MCF 10A (cell line): ENCODE results near the gene PMPCA. TPM values are rescaled to one million over a fixed set of nuclear protein-coding genes. Genes with fewer than 3 reads are reported as not detected.

Source experiments
- BruUV-seq: library from RNA; stranded (reverse); fragments of 400-500 nt; replicated peaks from 2 replicates; lab custom pipeline; 2021; lab: Mats Ljungman, UMichigan
- CTCF ChIA-PET: fragments of 300-600 bp; sonication (Branson Sonifier 250); formaldehyde crosslinking; extraction: SDS; loops from one replicate; lab custom pipeline; 2021; ENCODE audit warnings: antibody characterized with exemption, inconsistent platforms; lab: Yijun Ruan, JAX
- POLR2A ChIA-PET: fragments of 300-600, 350-650 bp; sonication (Branson Sonifier 250); formaldehyde crosslinking; extraction: SDS; loops from one replicate; lab custom pipeline; 2020; ENCODE audit warnings: antibody characterized with exemption, inconsistent platforms; lab: Yijun Ruan, JAX
- DNase-seq: peaks from one replicate; pipeline ENCODE4 v3.0.0-alpha.2; 2018; ENCODE audit not compliant: unreplicated experiment
- H3K27ac Mint-ChIP-seq: one replicate; pipeline ENCODE4 v1.8.0; 2022; ENCODE audit warnings: mild to moderate bottlenecking, low read depth, mixed read lengths; ENCODE audit not compliant: unreplicated experiment
- H3K27me3 Mint-ChIP-seq: one replicate; pipeline ENCODE4 v1.8.0; 2022; ENCODE audit warnings: mixed read lengths; ENCODE audit not compliant: insufficient read depth, unreplicated experiment
- H3K36me3 Mint-ChIP-seq: one replicate; pipeline ENCODE4 v1.8.0; 2022; ENCODE audit warnings: mild to moderate bottlenecking, moderate library complexity, mixed read lengths; ENCODE audit not compliant: insufficient read depth, unreplicated experiment
- H3K4me1 Mint-ChIP-seq: one replicate; pipeline ENCODE4 v1.8.0; 2022; ENCODE audit warnings: mixed read lengths; ENCODE audit not compliant: insufficient read depth, unreplicated experiment
- H3K4me3 Mint-ChIP-seq: one replicate; pipeline ENCODE4 v1.8.0; 2022; ENCODE audit warnings: mild to moderate bottlenecking, moderate library complexity, mixed read lengths; ENCODE audit not compliant: unreplicated experiment
- H3K9me3 Mint-ChIP-seq: one replicate; pipeline ENCODE4 v1.8.0; 2022; ENCODE audit warnings: mixed read lengths; ENCODE audit not compliant: unreplicated experiment
- CTCF ChIP-seq: fragments of 200-600 bp; IDR thresholded peaks from one replicate; pipeline ENCODE4 v1.8.0; 2022; ENCODE audit warnings: antibody characterized with exemption, mild to moderate bottlenecking; ENCODE audit not compliant: unreplicated experiment
- intact Hi-C: fragments of 100-400 bp; cut with micrococcal nuclease; formaldehyde crosslinking; loops from 2 replicates; pipeline ENCODE4 v1.14.1; 2022
- total RNA-seq: library from RNA; stranded (reverse); gene quantifications from 2 replicates; pipeline ENCODE4 v1.2.3, GENCODE V29; 2022

The PMPCA gene
- total RNA-seq, 1 experiment from 2014 or later = 66.3 TPM

GRCh38 chr9:136441681-136442245 lies 31.3 kb downstream of the PMPCA start:
- H3K9me3 Mint-ChIP-seq = no peaks in the 10 kb centered on the region
- POLR2A ChIA-PET = interaction anchor here (0.6 kb wide), 1 partner anchor 198 kb away, joined by 3 read pairs; no protein-coding TSS in a partner anchor
- intact Hi-C loops = no loop called here
- no peak overlapping the region for H3K27ac Mint-ChIP-seq
- TF ChIP-seq CTCF = no peak
- H3K4me3 Mint-ChIP-seq = no peak overlapping the region
- no TSS peak for BruUV-seq
- no peaks in the 10 kb centered on the region for H3K27me3 Mint-ChIP-seq
- peaks cover 10% of the 10 kb centered on the region for H3K4me1 Mint-ChIP-seq
- DNase-seq = no peak
- CTCF ChIA-PET = interaction anchor here (0.6 to 0.8 kb wide), 3 partner anchors 28 to 732 kb away, joined by 3 read pairs; no protein-coding TSS in a partner anchor
- H3K36me3 Mint-ChIP-seq = peaks cover 62% of the 10 kb centered on the region

- Mint-ChIP-seq H3K4me3 (no peak overlapping the region), H3K27me3 (no peaks in the 10 kb centered on the region), H3K27ac (no peak overlapping the region), H3K36me3 (peaks cover 66% of the 10 kb centered on the region), H3K9me3 (no peaks in the 10 kb centered on the region), H3K4me1 (peaks cover 5% of the 10 kb centered on the region)
- intact Hi-C loops = no loop called here
- no peak for TF ChIP-seq CTCF
- DNase-seq = no peak
- POLR2A ChIA-PET = interaction anchor here (0.6 kb wide), 1 partner anchor 862 kb away, joined by 3 read pairs; no protein-coding TSS in a partner anchor
- CTCF ChIA-PET = interaction anchor here (0.6 to 0.8 kb wide), 3 partner anchors 29 to 587 kb away, joined by 3 to 5 read pairs (median 4); no protein-coding TSS in a partner anchor
- BruUV-seq = no TSS peak
Observed at GRCh38 chr9:136442265-136442664, 31.8 kb downstream of the PMPCA start.

DNA sequence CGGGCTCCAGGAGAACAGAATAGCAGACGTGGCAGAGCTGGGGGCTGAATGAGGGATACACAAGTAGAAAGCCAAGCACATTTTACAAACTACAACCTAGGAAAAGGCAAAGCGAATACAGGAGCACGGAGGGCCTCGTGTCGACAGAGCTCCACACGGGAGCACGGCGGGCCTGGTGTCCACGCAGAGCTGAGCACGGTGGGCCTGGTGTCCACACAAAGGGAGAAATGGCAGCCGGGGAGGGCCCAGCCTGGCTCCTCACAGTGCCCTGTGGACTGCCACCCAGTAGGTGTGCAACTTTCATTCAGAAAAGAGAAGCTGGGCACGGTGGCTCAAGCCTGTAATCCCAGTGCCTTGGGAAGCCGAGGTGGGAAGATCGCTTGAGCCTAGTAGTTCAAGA lies 32.6 kb downstream of the PMPCA start:
- intact Hi-C loops = no loop called here
- no peak for DNase-seq
- no peak overlapping the region for H3K27ac Mint-ChIP-seq
- H3K4me3 Mint-ChIP-seq = no peak overlapping the region
- H3K27me3 Mint-ChIP-seq = no peaks in the 10 kb centered on the region
- CTCF ChIA-PET = interaction anchor here (0.6 to 1.2 kb wide), 4 partner anchors 10 to 839 kb away, joined by 3 to 5 read pairs (median 3); no protein-coding TSS in a partner anchor
- H3K9me3 Mint-ChIP-seq = no peaks in the 10 kb centered on the region
- no peak for TF ChIP-seq CTCF
- BruUV-seq = no TSS peak
- H3K36me3 Mint-ChIP-seq = peaks cover 74% of the 10 kb centered on the region
- POLR2A ChIA-PET = no interaction called here
- H3K4me1 Mint-ChIP-seq = no peaks in the 10 kb centered on the region

GRCh38 chr9:136443687-136444086 lies 33.2 kb downstream of the PMPCA start:
- BruUV-seq = no TSS peak
- H3K36me3 Mint-ChIP-seq = peaks cover 79% of the 10 kb centered on the region
- no peaks in the 10 kb centered on the region for H3K9me3 Mint-ChIP-seq
- DNase-seq = no peak
- intact Hi-C loops = no loop called here
- no peaks in the 10 kb centered on the region for H3K4me1 Mint-ChIP-seq
- POLR2A ChIA-PET = interaction anchor here (0.6 to 0.7 kb wide), 2 partner anchors 10 to 77 kb away, joined by 3 read pairs; no protein-coding TSS in a partner anchor
- H3K4me3 Mint-ChIP-seq = no peak overlapping the region
- CTCF ChIA-PET = interaction anchor here (0.6 to 1.2 kb wide), 3 partner anchors 9 to 839 kb away, joined by 3 read pairs; no protein-coding TSS in a partner anchor
- no peak for TF ChIP-seq CTCF
- H3K27ac Mint-ChIP-seq = no peak overlapping the region
- no peaks in the 10 kb centered on the region for H3K27me3 Mint-ChIP-seq
